Activated naive CD8-positive, alpha-beta T cell treated with anti-CD3 and anti-CD28 coated beads for 36 hours (primary cell): ENCODE measurements around the gene ATP11A. TPM values are rescaled to one million over a fixed set of nuclear protein-coding genes. Genes with fewer than 3 reads are reported as not detected.
"Not testable (repeated sequence)": the region's sequence is repeated elsewhere in the genome, so short reads cannot be mapped to it uniquely, and the experiment has no call there.

ENCODE experiments used
- DNase-seq: peaks from one replicate; pipeline ENCODE4 v3.0.0; 2021
- H3K27ac Mint-ChIP-seq: one replicate; pipeline ENCODE4 v1.8.0; 2022; ENCODE audit warnings: mild to moderate bottlenecking, moderate library complexity, mixed read lengths
- H3K27me3 Mint-ChIP-seq: one replicate; pipeline ENCODE4 v1.8.0; 2022; ENCODE audit warnings: mild to moderate bottlenecking, mixed read lengths
- H3K36me3 Mint-ChIP-seq: one replicate; pipeline ENCODE4 v1.8.0; 2021; ENCODE audit warnings: mild to moderate bottlenecking, mixed read lengths
- H3K4me1 Mint-ChIP-seq: one replicate; pipeline ENCODE4 v1.8.0; 2021; ENCODE audit warnings: mixed read lengths
- H3K4me3 Mint-ChIP-seq: one replicate; pipeline ENCODE4 v1.8.0; 2022; ENCODE audit warnings: mild to moderate bottlenecking, moderate library complexity, mixed read lengths
- H3K9me3 Mint-ChIP-seq: one replicate; pipeline ENCODE4 v1.8.0; 2022; ENCODE audit warnings: mixed read lengths
- total RNA-seq, 2 experiments: library from RNA; stranded (reverse); gene quantifications; one replicate each; pipeline ENCODE4 v1.2.3, GENCODE V29; 2021

The ATP11A gene
- total RNA-seq, 2 experiments from 2014 or later = 27.6 to 32.5 TPM

GRCh38 chr13:112793545-112794445 is 104.0 kb downstream of the ATP11A start:
- no peak for DNase-seq
- Mint-ChIP-seq H3K36me3 (peaks cover 21% of the 10 kb centered on the region), H3K4me3 (no peak overlapping the region), H3K4me1 (peaks cover 9% of the 10 kb centered on the region), H3K27me3 (no peaks in the 10 kb centered on the region), H3K27ac (no peak overlapping the region), H3K9me3 (peaks cover under 1% of the 10 kb centered on the region)

GRCh38 chr13:112795277-112795676 is 105.4 kb downstream of the ATP11A start:
- Mint-ChIP-seq H3K27ac (no peak overlapping the region), H3K9me3 (peaks cover 7% of the 10 kb centered on the region), H3K4me3 (no peak overlapping the region), H3K4me1 (peaks cover 9% of the 10 kb centered on the region), H3K27me3 (no peaks in the 10 kb centered on the region), H3K36me3 (peaks cover 21% of the 10 kb centered on the region)
- no peak for DNase-seq

- Mint-ChIP-seq H3K9me3 (peaks cover 7% of the 10 kb centered on the region), H3K36me3 (peaks cover 21% of the 10 kb centered on the region), H3K27ac (no peak overlapping the region), H3K4me3 (no peak overlapping the region), H3K27me3 (no peaks in the 10 kb centered on the region), H3K4me1 (peaks cover 7% of the 10 kb centered on the region)
- DNase-seq = no peak
Observed at GRCh38 chr13:112796190-112796915, 106.5 kb downstream of the ATP11A start.

- no peak overlapping the region for H3K27ac Mint-ChIP-seq
- H3K27me3 Mint-ChIP-seq = no peaks in the 10 kb centered on the region
- DNase-seq = no peak
- H3K36me3 Mint-ChIP-seq = peaks cover 20% of the 10 kb centered on the region
- H3K4me1 Mint-ChIP-seq = peaks cover 3% of the 10 kb centered on the region
- H3K9me3 Mint-ChIP-seq = peaks cover 7% of the 10 kb centered on the region
- H3K4me3 Mint-ChIP-seq = no peak overlapping the region
Observed at GRCh38 chr13:112799394-112799793, 109.6 kb downstream of the ATP11A start.

GRCh38 chr13:112800057-112800456 is 110.2 kb downstream of the ATP11A start:
- H3K36me3 Mint-ChIP-seq = peaks cover 20% of the 10 kb centered on the region
- no peak overlapping the region for H3K4me3 Mint-ChIP-seq

GRCh38 chr13:112800807-112801206 is 111.0 kb downstream of the ATP11A start:
- not testable (repeated sequence) for H3K9me3 Mint-ChIP-seq, H3K27me3 Mint-ChIP-seq, H3K4me3 Mint-ChIP-seq, H3K27ac Mint-ChIP-seq, DNase-seq, H3K4me1 Mint-ChIP-seq
- H3K36me3 Mint-ChIP-seq = peaks cover 19% of the 10 kb centered on the region

More at GRCh38 chr13:112800057-112800456, 110.2 kb downstream of the ATP11A start:
- H3K27ac Mint-ChIP-seq = no peak overlapping the region
- no peaks in the 10 kb centered on the region for H3K27me3 Mint-ChIP-seq
- no peak for DNase-seq
- H3K4me1 Mint-ChIP-seq = peaks cover 3% of the 10 kb centered on the region
- H3K9me3 Mint-ChIP-seq = peaks cover 7% of the 10 kb centered on the region

GRCh38 chr13:112802802-112803195 is 113.0 kb downstream of the ATP11A start:
- Mint-ChIP-seq H3K9me3 (peaks cover 7% of the 10 kb centered on the region), H3K27ac (no peak overlapping the region), H3K4me1 (peaks cover 3% of the 10 kb centered on the region), H3K36me3 (peaks cover 9% of the 10 kb centered on the region), H3K27me3 (no peaks in the 10 kb centered on the region), H3K4me3 (no peak overlapping the region)
- DNase-seq = no peak

GRCh38 chr13:112803422-112803821 is 113.6 kb downstream of the ATP11A start:
- H3K4me3 Mint-ChIP-seq = no peak overlapping the region
- H3K4me1 Mint-ChIP-seq = peaks cover 3% of the 10 kb centered on the region
- no peak overlapping the region for H3K27ac Mint-ChIP-seq
- H3K9me3 Mint-ChIP-seq = peaks cover 7% of the 10 kb centered on the region
- DNase-seq = no peak
- H3K27me3 Mint-ChIP-seq = no peaks in the 10 kb centered on the region
- H3K36me3 Mint-ChIP-seq = peaks cover 9% of the 10 kb centered on the region

- Mint-ChIP-seq H3K27ac (no peak overlapping the region), H3K4me3 (no peak overlapping the region), H3K9me3 (peaks cover 3% of the 10 kb centered on the region), H3K4me1 (peaks cover 3% of the 10 kb centered on the region), H3K36me3 (peaks cover under 1% of the 10 kb centered on the region), H3K27me3 (no peaks in the 10 kb centered on the region)
- DNase-seq = no peak
Observed at GRCh38 chr13:112804374-112804773, 114.5 kb downstream of the ATP11A start.

GRCh38 chr13:112806739-112807652 is 117.2 kb downstream of the ATP11A start:
- H3K4me3 Mint-ChIP-seq = no peak overlapping the region
- peaks cover 3% of the 10 kb centered on the region for H3K4me1 Mint-ChIP-seq
- peaks cover 8% of the 10 kb centered on the region for H3K36me3 Mint-ChIP-seq
- H3K27me3 Mint-ChIP-seq = no peaks in the 10 kb centered on the region
- DNase-seq = no peak
- no peaks in the 10 kb centered on the region for H3K9me3 Mint-ChIP-seq
- no peak overlapping the region for H3K27ac Mint-ChIP-seq

GRCh38 chr13:112807653-112808376 is 118.0 kb downstream of the ATP11A start:
- H3K27me3 Mint-ChIP-seq = no peaks in the 10 kb centered on the region
- H3K27ac Mint-ChIP-seq = no peak overlapping the region
- H3K4me1 Mint-ChIP-seq = peaks cover under 1% of the 10 kb centered on the region

GRCh38 chr13:112808377-112809140 is 118.7 kb downstream of the ATP11A start:
- no peak overlapping the region for H3K27ac Mint-ChIP-seq
- H3K4me3 Mint-ChIP-seq = no peak overlapping the region
- peaks cover 11% of the 10 kb centered on the region for H3K36me3 Mint-ChIP-seq
- H3K4me1 Mint-ChIP-seq = no peaks in the 10 kb centered on the region
- no peaks in the 10 kb centered on the region for H3K27me3 Mint-ChIP-seq
- no peaks in the 10 kb centered on the region for H3K9me3 Mint-ChIP-seq
- DNase-seq = no peak

More at GRCh38 chr13:112807653-112808376, 118.0 kb downstream of the ATP11A start:
- no peak for DNase-seq
- Mint-ChIP-seq H3K9me3 (no peaks in the 10 kb centered on the region), H3K36me3 (peaks cover 8% of the 10 kb centered on the region), H3K4me3 (no peak overlapping the region)
